ENCODE results near the gene SLC16A10. TPM values are rescaled to one million over a fixed set of nuclear protein-coding genes. Genes with fewer than 3 reads are reported as not detected.

SLC16A10 gene
- total RNA-seq = 1 to 10 TPM; 2.7 to 3.4 TPM

GRCh38 chr6:111087106-111087835 is at the start of gene SLC16A10:
SLC16A10 (plus strand) TSS chr6:111087503; CDS start chr6:111087753, 250 bp downstream.

Other genes starting within 250 kb of the SLC16A10 start
- 10 to 100 TPM; 60.7 to 63.4 TPM for gene AMD1, start 212.7 kb upstream of the SLC16A10 start, total RNA-seq
- 10 to 100 TPM; 72.7 to 79.1 TPM for gene GTF3C6, start 128.8 kb upstream of the SLC16A10 start, total RNA-seq
- 10 to 100 TPM; 19.0 to 21.3 TPM for gene RPF2, start 105.5 kb upstream of the SLC16A10 start, total RNA-seq

All from activated naive CD4-positive, alpha-beta T cell treated with anti-CD3 and anti-CD28 coated beads, Interleukin-2, amount 10 ng/mL, durations not matched to agents 5 hours and 36 hours (primary cell).